GM19238 (cell line): ENCODE measurements around the gene TNFRSF17.
"Not testable (repeated sequence)": the region's sequence is repeated elsewhere in the genome, so short reads cannot be mapped to it uniquely, and the experiment has no call there.

Experiments used
- DNase-seq: peaks from one replicate; pipeline ENCODE4 v3.0.0; 2011; ENCODE audit warnings: low spot score; ENCODE audit not compliant: insufficient read length

TNFRSF17 gene

GRCh38 chr16:11970292-11970691, 5.3 kb downstream of the TNFRSF17 start:
- DNase-seq = not testable (repeated sequence)

- no peak for DNase-seq
Observed at GRCh38 chr16:11972128-11972527, 7.1 kb downstream of the TNFRSF17 start.

- no peak for DNase-seq
Observed at GRCh38 chr16:11973070-11973469, 8.1 kb downstream of the TNFRSF17 start.

- DNase-seq = no peak
Observed at GRCh38 chr16:11976850-11977375, 11.9 kb downstream of the TNFRSF17 start.

GRCh38 chr16:11977376-11978041, 12.5 kb downstream of the TNFRSF17 start:
- no peak for DNase-seq

GRCh38 chr16:11978080-11978479, 13.1 kb downstream of the TNFRSF17 start:
- no peak for DNase-seq

- DNase-seq = no peak
Observed at GRCh38 chr16:11979013-11979672, 14.1 kb downstream of the TNFRSF17 start.

- DNase-seq = no peak
Observed at GRCh38 chr16:11980136-11980844, 15.3 kb downstream of the TNFRSF17 start.

GRCh38 chr16:11985250-11985649, 20.2 kb downstream of the TNFRSF17 start:
- no peak for DNase-seq

GRCh38 chr16:11986521-11987057, 21.6 kb downstream of the TNFRSF17 start:
- DNase-seq = no peak

- DNase-seq = no peak
Observed at GRCh38 chr16:11988258-11988978, 23.4 kb downstream of the TNFRSF17 start.

- DNase-seq = no peak
Observed at GRCh38 chr16:11990702-11991390, 25.8 kb downstream of the TNFRSF17 start.

GRCh38 chr16:11992008-11992584, 27.1 kb downstream of the TNFRSF17 start:
- DNase-seq = no peak

- no peak for DNase-seq
Observed at GRCh38 chr16:11992586-11993524, 27.8 kb downstream of the TNFRSF17 start.

- DNase-seq = no peak
Observed at GRCh38 chr16:11994143-11995119, 29.4 kb downstream of the TNFRSF17 start.

- no peak for DNase-seq
Observed at GRCh38 chr16:11996433-11997330, 31.7 kb downstream of the TNFRSF17 start.

- no peak for DNase-seq
Observed at GRCh38 chr16:12000032-12000431, 35.0 kb downstream of the TNFRSF17 start.
